Natural killer cell (primary cell): ENCODE data around the gene HDAC11. TPM values are rescaled to one million over a fixed set of nuclear protein-coding genes. Genes with fewer than 3 reads are reported as not detected.

Experiments used
- ATAC-seq, 3 donors: fragments of 150-1000 bp in 2 of 3; fragments of 200-7000 bp in 1 of 3; cut with Tn5 transposase; 1 replicate in 1 of 3; 2 replicates in 2 of 3; pipeline ENCODE4 v1.10.0; 2021; ENCODE audit warnings: mild to moderate bottlenecking in 2 of 3, moderate library complexity in 2 of 3
- DNase-seq, 2 donors: peaks; one replicate each; pipeline versions ENCODE4 v3.0.0 to v3.0.0-alpha.2; 2013 to 2021; ENCODE audit warnings: mixed read lengths in 1 of 2
- H3K27ac ChIP-seq: one replicate; pipeline ENCODE4 v1.5.1; 2013; ENCODE audit warnings: mild to moderate bottlenecking, low read length
- H3K27me3 ChIP-seq: one replicate; pipeline ENCODE4 v1.6.1; 2013; ENCODE audit warnings: low read length; ENCODE audit not compliant: control insufficient read depth, insufficient read depth
- H3K36me3 ChIP-seq: one replicate; pipeline ENCODE4 v1.6.1; 2013; ENCODE audit warnings: low read length; ENCODE audit not compliant: control insufficient read depth, insufficient read depth
- H3K4me1 ChIP-seq: one replicate; pipeline ENCODE4 v1.6.1; 2013; ENCODE audit warnings: low read length; ENCODE audit not compliant: control insufficient read depth, insufficient read depth
- H3K4me3 ChIP-seq: one replicate; pipeline ENCODE4 v1.5.1; 2013; ENCODE audit warnings: low read length
- H3K9me3 ChIP-seq: one replicate; pipeline ENCODE4 v1.6.1; 2013; ENCODE audit warnings: low read length; ENCODE audit not compliant: control insufficient read depth, insufficient read depth
- H3K27ac Mint-ChIP-seq, 2 donors: one replicate each; pipeline ENCODE4 v1.8.0; 2022; ENCODE audit warnings: mild to moderate bottlenecking in 2 of 2, mixed read lengths in 2 of 2, moderate library complexity in 1 of 2
- H3K27me3 Mint-ChIP-seq, 2 donors: one replicate each; pipeline ENCODE4 v1.8.0; 2022; ENCODE audit warnings: low read depth in 2 of 2, mixed read lengths in 2 of 2
- H3K36me3 Mint-ChIP-seq: one replicate; pipeline ENCODE4 v1.8.0; 2022; ENCODE audit warnings: mixed read lengths
- H3K4me1 Mint-ChIP-seq, 2 donors: one replicate each; pipeline ENCODE4 v1.8.0; 2022; ENCODE audit warnings: mixed read lengths in 2 of 2
- H3K4me3 Mint-ChIP-seq: one replicate; pipeline ENCODE4 v1.8.0; 2022; ENCODE audit warnings: mild to moderate bottlenecking, moderate library complexity, mixed read lengths
- H3K9me3 Mint-ChIP-seq, 2 donors: one replicate each; pipeline ENCODE4 v1.8.0; 2022; ENCODE audit warnings: mixed read lengths in 2 of 2
- WGBS: methylation state at CpG from one replicate; pipeline ENCODE4 v1.1.7; 2013; ENCODE audit warnings: missing lambda C conversion rate; ENCODE audit not compliant: insufficient coverage; 5-methylcytosine and 5-hydroxymethylcytosine counted together
- intact Hi-C: fragments of 100-400 bp; cut with micrococcal nuclease; formaldehyde crosslinking; loops from one replicate; pipeline ENCODE4 v1.14.2; 2022
- total RNA-seq, 4 donors: library from RNA; stranded (reverse); fragments of 120-200 nt in 1 of 4; gene quantifications; one replicate each; pipeline versions ENCODE4 v1.2.3 to v1.2.4, GENCODE V29; 2013 to 2022
- TF ChIP-seq, protein P1 (sequence below): fragments of 200-600 bp; IDR thresholded peaks from one replicate; pipeline ENCODE4 v1.8.0; 2022; ENCODE audit warnings: antibody characterized with exemption

Gene HDAC11
- total RNA-seq, 3 donors from 2014 or later (not counting 1 experiment from before 2014, with no cell fraction given): 3.4 to 5.3 (median 3.9) TPM

DNA sequence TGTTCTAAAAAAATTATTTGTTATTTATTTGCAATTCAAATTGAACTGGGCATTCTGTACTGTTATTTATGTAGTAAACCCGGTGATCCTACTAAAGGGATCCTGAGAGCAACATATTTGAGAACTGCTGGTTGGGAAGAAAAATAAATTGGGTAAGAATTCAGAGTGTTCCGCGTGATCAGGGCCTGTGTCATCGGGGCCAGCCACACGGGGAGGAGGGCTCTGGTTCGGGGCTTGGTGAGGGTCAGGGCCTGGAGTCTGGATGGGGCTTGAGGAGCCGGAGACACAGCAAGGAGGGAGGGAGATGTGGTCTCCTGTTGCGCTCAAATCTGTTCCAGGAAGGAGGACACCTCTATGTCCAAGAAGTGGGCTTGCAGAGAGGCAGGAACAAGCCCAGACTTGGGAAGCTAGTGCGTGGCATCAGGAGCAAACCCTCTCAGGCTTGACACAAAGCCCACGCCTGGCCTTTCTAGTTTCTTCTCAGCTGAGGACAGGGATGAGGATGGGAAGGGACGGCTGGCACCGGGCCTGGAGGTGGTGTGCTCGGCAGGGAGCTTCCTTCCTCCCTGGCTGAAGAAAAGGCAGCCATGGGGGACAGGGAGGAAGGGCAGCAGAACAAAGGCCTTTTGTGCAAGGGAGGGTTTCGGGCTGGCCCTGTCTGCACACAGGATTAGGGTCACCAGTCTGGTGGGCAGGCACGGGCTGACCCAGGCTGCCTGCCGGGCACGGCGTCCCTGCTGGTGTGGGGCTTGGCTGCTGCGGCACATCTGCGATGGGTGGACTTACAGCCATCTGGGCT lies 45.9 kb downstream of the HDAC11 start:
- Mint-ChIP-seq H3K27ac (no peak overlapping the region), H3K36me3 (no peaks in the 10 kb centered on the region), H3K9me3 (no peaks in the 10 kb centered on the region), H3K4me1 (no peaks in the 10 kb centered on the region), H3K27me3 (peaks cover 8 to 11% of the 10 kb centered on the region in 2 donors), H3K4me3 (no peak overlapping the region)
- Histone ChIP-seq H3K27ac (no peak overlapping the region), H3K36me3 (no peaks in the 10 kb centered on the region), H3K27me3 (no peaks in the 10 kb centered on the region), H3K4me3 (no peak overlapping the region), H3K9me3 (no peaks in the 10 kb centered on the region), H3K4me1 (no peaks in the 10 kb centered on the region)
- WGBS: 85% methylated on average over 20 of the region's 20 CpGs
- no peak for ATAC-seq
- no peak for DNase-seq
- intact Hi-C loops: no loop called here
- TF ChIP-seq, protein P1, sequence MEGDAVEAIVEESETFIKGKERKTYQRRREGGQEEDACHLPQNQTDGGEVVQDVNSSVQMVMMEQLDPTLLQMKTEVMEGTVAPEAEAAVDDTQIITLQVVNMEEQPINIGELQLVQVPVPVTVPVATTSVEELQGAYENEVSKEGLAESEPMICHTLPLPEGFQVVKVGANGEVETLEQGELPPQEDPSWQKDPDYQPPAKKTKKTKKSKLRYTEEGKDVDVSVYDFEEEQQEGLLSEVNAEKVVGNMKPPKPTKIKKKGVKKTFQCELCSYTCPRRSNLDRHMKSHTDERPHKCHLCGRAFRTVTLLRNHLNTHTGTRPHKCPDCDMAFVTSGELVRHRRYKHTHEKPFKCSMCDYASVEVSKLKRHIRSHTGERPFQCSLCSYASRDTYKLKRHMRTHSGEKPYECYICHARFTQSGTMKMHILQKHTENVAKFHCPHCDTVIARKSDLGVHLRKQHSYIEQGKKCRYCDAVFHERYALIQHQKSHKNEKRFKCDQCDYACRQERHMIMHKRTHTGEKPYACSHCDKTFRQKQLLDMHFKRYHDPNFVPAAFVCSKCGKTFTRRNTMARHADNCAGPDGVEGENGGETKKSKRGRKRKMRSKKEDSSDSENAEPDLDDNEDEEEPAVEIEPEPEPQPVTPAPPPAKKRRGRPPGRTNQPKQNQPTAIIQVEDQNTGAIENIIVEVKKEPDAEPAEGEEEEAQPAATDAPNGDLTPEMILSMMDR: no peak

DNA sequence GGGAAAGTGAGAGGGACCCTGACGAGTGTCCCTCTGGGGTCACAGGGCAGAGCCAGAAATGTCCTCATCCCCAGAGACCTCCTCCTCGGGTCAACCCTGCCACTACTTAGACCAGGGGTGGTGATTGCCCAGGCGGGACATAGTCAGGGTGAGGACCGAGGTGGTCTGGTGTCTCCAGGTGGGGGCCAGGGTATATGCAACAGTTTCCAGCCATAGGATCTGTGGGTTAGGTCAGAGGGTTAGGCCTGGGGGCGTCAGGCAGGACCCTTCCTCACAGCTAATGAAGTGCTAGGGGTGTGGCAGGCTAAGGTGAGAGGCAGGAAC lies 46.5 kb downstream of the HDAC11 start:
- Histone ChIP-seq H3K27ac (no peak overlapping the region), H3K27me3 (no peaks in the 10 kb centered on the region), H3K9me3 (no peaks in the 10 kb centered on the region), H3K36me3 (no peaks in the 10 kb centered on the region), H3K4me3 (no peak overlapping the region), H3K4me1 (no peaks in the 10 kb centered on the region)
- TF ChIP-seq, protein P1: no peak
- Mint-ChIP-seq H3K27me3 (peaks cover 8 to 11% of the 10 kb centered on the region in 2 donors), H3K9me3 (no peaks in the 10 kb centered on the region), H3K27ac (no peak overlapping the region), H3K4me3 (no peak overlapping the region), H3K36me3 (no peaks in the 10 kb centered on the region), H3K4me1 (no peaks in the 10 kb centered on the region)
- WGBS: 88% methylated on average over 5 of the region's 5 CpGs
- ATAC-seq (no peak), DNase-seq (no peak)
- intact Hi-C loops: no loop called here

GRCh38 chr3:13528217-13528867 lies 48.2 kb downstream of the HDAC11 start:
- Mint-ChIP-seq H3K9me3 (no peaks in the 10 kb centered on the region), H3K27me3 (peaks cover 4 to 11% of the 10 kb centered on the region in 2 donors), H3K4me1 (no peaks in the 10 kb centered on the region), H3K27ac (no peak overlapping the region), H3K4me3 (no peak overlapping the region), H3K36me3 (no peaks in the 10 kb centered on the region)
- no peaks in the 10 kb centered on the region for H3K27me3 ChIP-seq
- DNase-seq (no peak), ATAC-seq (no peak)
- no peaks in the 10 kb centered on the region for H3K4me1 ChIP-seq
- TF ChIP-seq, protein P1: no peak
- H3K36me3 ChIP-seq: no peaks in the 10 kb centered on the region
- intact Hi-C loops: no loop called here
- WGBS: 87% methylated on average over 11 of the region's 11 CpGs
- no peaks in the 10 kb centered on the region for H3K9me3 ChIP-seq
- H3K27ac ChIP-seq: no peak overlapping the region
- H3K4me3 ChIP-seq: no peak overlapping the region
